Smooth muscle cell (in vitro differentiated cells): Measurements from ENCODE around the gene LAMA1. TPM values are rescaled to one million over a fixed set of nuclear protein-coding genes. Genes with fewer than 3 reads are reported as not detected.
"Not testable (repeated sequence)": the region's sequence is repeated elsewhere in the genome, so short reads cannot be mapped to it uniquely, and the experiment has no call there.

Experiments
- DNase-seq: peaks from one replicate; lab custom pipeline; 2025; ENCODE audit not compliant: unreplicated experiment; lab: John Stamatoyannopoulos, UW
- H2AFZ ChIP-seq: fragments of 200-600 bp; sonication (generic); 2 replicates; pipeline ENCODE4 v1.6.0; 2016; ENCODE audit warnings: antibody characterized with exemption, low read depth, mild to moderate bottlenecking
- H3F3A ChIP-seq: fragments of 200-600 bp; sonication (generic); 2 replicates; pipeline ENCODE4 v1.6.0; 2017; ENCODE audit warnings: antibody characterized with exemption, low read depth
- H3K27ac ChIP-seq: fragments of 200-600 bp; sonication (generic); 2 replicates; pipeline ENCODE4 v1.5.1; 2016; ENCODE audit warnings: low read depth, mild to moderate bottlenecking
- H3K27me3 ChIP-seq: fragments of 200-600 bp; sonication (generic); 2 replicates; pipeline ENCODE4 v1.6.1; 2016; ENCODE audit warnings: low read depth, mild to moderate bottlenecking
- H3K36me3 ChIP-seq: fragments of 200-600 bp; sonication (generic); 2 replicates; pipeline ENCODE4 v1.5.1; 2016; ENCODE audit warnings: low read depth
- H3K4me1 ChIP-seq: fragments of 200-600 bp; sonication (generic); 2 replicates; pipeline ENCODE4 v1.5.1; 2016; ENCODE audit warnings: low read depth
- H3K4me2 ChIP-seq: fragments of 200-600 bp; sonication (generic); 2 replicates; pipeline ENCODE4 v1.6.0; 2016; ENCODE audit warnings: mild to moderate bottlenecking
- H3K4me3 ChIP-seq: fragments of 200-600 bp; sonication (generic); 2 replicates; pipeline ENCODE4 v1.5.1; 2016; ENCODE audit warnings: mild to moderate bottlenecking
- H3K79me2 ChIP-seq: fragments of 200-600 bp; sonication (generic); 2 replicates; pipeline ENCODE4 v1.6.0; 2016; ENCODE audit warnings: low read depth, mild to moderate bottlenecking
- H3K9ac ChIP-seq: fragments of 200-600 bp; sonication (generic); 2 replicates; pipeline ENCODE4 v1.6.0; 2016; ENCODE audit warnings: low read depth
- H3K9me3 ChIP-seq: fragments of 200-600 bp; sonication (generic); replicated peaks from 2 replicates; pipeline ENCODE4 v1.5.1; 2016; ENCODE audit warnings: low read depth
- H4K20me1 ChIP-seq: fragments of 200-600 bp; sonication (generic); 2 replicates; pipeline ENCODE4 v1.6.0; 2016; ENCODE audit warnings: low read depth
- CTCF ChIP-seq: fragments of 200-600 bp; sonication (generic); IDR thresholded peaks from 2 replicates; pipeline ENCODE4 v1.5.1; 2017; ENCODE audit warnings: borderline replicate concordance, mild to moderate bottlenecking, antibody characterized with exemption; ENCODE audit not compliant: insufficient read depth, poor library complexity, severe bottlenecking
- WGBS: methylation state at CpG from one replicate; pipeline ENCODE4 v1.1.7; 2016; ENCODE audit warnings: low lambda C conversion rate; 5-methylcytosine and 5-hydroxymethylcytosine counted together
- polyA plus RNA-seq: library from polyadenylated mRNA; unstranded; fragments of >200 nt; fragmentation: Nextera tagmentation; extraction: Ambion mirVana; gene quantifications from 2 replicates; pipeline ENCODE4 v1.2.1, GENCODE V29; 2016
- total RNA-seq: library from RNA; depleted of rRNA; stranded (reverse); fragments of >200 nt; gene quantifications from 2 replicates; pipeline ENCODE4 v1.2.3, GENCODE V29; 2014

LAMA1 gene
- total and polyA plus RNA-seq, 2 experiments from 2014 or later, result 6.7 to 9.7 TPM

- no peak for DNase-seq
- no peaks in the 10 kb centered on the region for H3K9me3 ChIP-seq
- H2AFZ ChIP-seq, result no peak overlapping the region
- H4K20me1 ChIP-seq, result no peaks in the 10 kb centered on the region
- no peak overlapping the region for H3K4me2 ChIP-seq
- no peaks in the 10 kb centered on the region for H3K79me2 ChIP-seq
- no peak for TF ChIP-seq CTCF
- 91% methylated on average over 1 of the region's 1 CpG for WGBS
- H3F3A ChIP-seq, result peaks cover 7% of the 10 kb centered on the region
- H3K4me1 ChIP-seq, result no peaks in the 10 kb centered on the region
- no peak overlapping the region for H3K4me3 ChIP-seq
- H3K27ac ChIP-seq, result no peak overlapping the region
- H3K36me3 ChIP-seq, result no peaks in the 10 kb centered on the region
- no peaks in the 10 kb centered on the region for H3K27me3 ChIP-seq
- no peak overlapping the region for H3K9ac ChIP-seq
Measured at GRCh38 chr18:7152440-7152839, 34.8 kb upstream of the LAMA1 start.

- no peaks in the 10 kb centered on the region for H3K9me3 ChIP-seq
- peaks cover 5% of the 10 kb centered on the region for H3K4me1 ChIP-seq
Measured at GRCh38 chr18:7147399-7147798, 29.8 kb upstream of the LAMA1 start.

GRCh38 chr18:7146067-7146466 lies 28.5 kb upstream of the LAMA1 start:
- 63% methylated on average over 1 of the region's 1 CpG for WGBS
- no peaks in the 10 kb centered on the region for H4K20me1 ChIP-seq
- no peak overlapping the region for H3K27ac ChIP-seq
- H3F3A ChIP-seq, result peaks cover 10% of the 10 kb centered on the region
- H3K4me2 ChIP-seq, result no peak overlapping the region
- no peaks in the 10 kb centered on the region for H3K27me3 ChIP-seq
- H3K36me3 ChIP-seq, result no peaks in the 10 kb centered on the region
- no peaks in the 10 kb centered on the region for H3K79me2 ChIP-seq
- no peak for DNase-seq
- TF ChIP-seq CTCF, result no peak
- no peaks in the 10 kb centered on the region for H3K9me3 ChIP-seq
- peaks cover 5% of the 10 kb centered on the region for H3K4me1 ChIP-seq
- H3K4me3 ChIP-seq, result no peak overlapping the region
- no peak overlapping the region for H3K9ac ChIP-seq
- no peak overlapping the region for H2AFZ ChIP-seq

More at GRCh38 chr18:7147399-7147798, 29.8 kb upstream of the LAMA1 start:
- Histone ChIP-seq H3K36me3 (no peaks in the 10 kb centered on the region), H3K79me2 (no peaks in the 10 kb centered on the region), H2AFZ (no peak overlapping the region), H3K27ac (peak overlapping the region; percentile 28), H3K9ac (no peak overlapping the region), H4K20me1 (no peaks in the 10 kb centered on the region), H3K27me3 (no peaks in the 10 kb centered on the region), H3F3A (peaks cover 13% of the 10 kb centered on the region), H3K4me2 (peak overlapping the region; percentile 25), H3K4me3 (no peak overlapping the region)
- 22% methylated on average over 7 of the region's 7 CpGs for WGBS
- TF ChIP-seq CTCF, result no peak
- no peak for DNase-seq

GRCh38 chr18:7144921-7145320 lies 27.3 kb upstream of the LAMA1 start:
- not testable (repeated sequence) for H3K4me2 ChIP-seq, H3K9ac ChIP-seq, H4K20me1 ChIP-seq, H3F3A ChIP-seq, H3K27ac ChIP-seq, H2AFZ ChIP-seq, H3K27me3 ChIP-seq, H3K9me3 ChIP-seq, H3K4me3 ChIP-seq, H3K79me2 ChIP-seq, DNase-seq, H3K36me3 ChIP-seq, H3K4me1 ChIP-seq
- WGBS, result 95% methylated on average over 12 of the region's 12 CpGs
